B cell (primary cell): ENCODE results near the gene RRAD. TPM values are rescaled to one million over a fixed set of nuclear protein-coding genes. Genes with fewer than 3 reads are reported as not detected.
"Not testable (repeated sequence)": the region's sequence is repeated elsewhere in the genome, so short reads cannot be mapped to it uniquely, and the experiment has no call there.

Experiments used
- ATAC-seq: fragments of 200-7000 bp; cut with Tn5 transposase; one replicate; pipeline ENCODE4 v1.10.0; 2021; ENCODE audit warnings: low read depth, mild to moderate bottlenecking, moderate number of reproducible peaks, moderate library complexity
- CTCF ChIA-PET: fragments of 350-600 bp; sonication (Branson Sonifier 250); formaldehyde crosslinking; loops from one replicate; lab custom pipeline; 2021; ENCODE audit warnings: antibody characterized with exemption, inconsistent platforms; lab: Charles Lee
- POLR2A ChIA-PET: fragments of 350-600 bp; sonication (Branson Sonifier 250); formaldehyde crosslinking; loops from one replicate; lab custom pipeline; 2021; ENCODE audit warnings: antibody characterized with exemption; lab: Charles Lee
- DNase-seq: peaks from one replicate; pipeline ENCODE4 v3.0.0; 2013
- H2AFZ ChIP-seq: 2 replicates; pipeline ENCODE4 v1.6.1; 2012; ENCODE audit warnings: mild to moderate bottlenecking, low read depth, low read length; ENCODE audit not compliant: insufficient read depth, poor library complexity, severe bottlenecking
- H3K27ac ChIP-seq, 2 donors: 1 replicate in 1 of 2; 2 replicates in 1 of 2; pipeline ENCODE4 v1.5.1; 2012 to 2013; ENCODE audit warnings: low read length in 2 of 2, mild to moderate bottlenecking in 2 of 2, moderate library complexity in 1 of 2
- H3K27me3 ChIP-seq, 4 experiments: fragments of 200-600 bp in 1 of 4; sonication (generic) in 1 of 4; replicated peaks in 1 of 4; 1 replicate in 2 of 4; 2 replicates in 2 of 4; pipeline versions ENCODE4 v1.6.1 to v1.7.0; 2013 to 2016; ENCODE audit warnings: low read length in 3 of 4, mild to moderate bottlenecking in 2 of 4, mixed read lengths in 1 of 4, moderate library complexity in 1 of 4; ENCODE audit not compliant: insufficient read depth in 4 of 4, control insufficient read depth in 3 of 4; ENCODE audit errors: control extremely low read depth in 1 of 4
- H3K36me3 ChIP-seq, 2 experiments: replicated peaks in 1 of 2; 1 replicate in 1 of 2; 2 replicates in 1 of 2; pipeline versions ENCODE4 v1.6.1 to v1.7.1; 2013; ENCODE audit warnings: low read length in 1 of 2; ENCODE audit not compliant: insufficient read depth in 2 of 2, control insufficient read depth in 1 of 2; ENCODE audit errors: control extremely low read depth in 1 of 2, extremely low read depth in 1 of 2
- H3K4me1 ChIP-seq, 2 donors: fragments of 200-600 bp in 1 of 2; sonication (generic) in 1 of 2; 1 replicate in 1 of 2; 2 replicates in 1 of 2; pipeline versions ENCODE4 v1.5.1 to v1.6.1; 2013 to 2017; ENCODE audit warnings: low read length in 2 of 2; ENCODE audit not compliant: control insufficient read depth in 2 of 2, insufficient read depth in 2 of 2
- H3K4me2 ChIP-seq: replicated peaks from 2 replicates; pipeline ENCODE3; 2012; ENCODE audit warnings: mild to moderate bottlenecking, low read depth, low read length; ENCODE audit not compliant: poor library complexity, severe bottlenecking
- H3K4me3 ChIP-seq, 5 experiments: fragments of 200-600 bp in 1 of 5; sonication (generic) in 1 of 5; 1 replicate in 3 of 5; 2 replicates in 2 of 5; pipeline versions ENCODE4 v1.5.1 to v1.7.0; 2011 to 2016; ENCODE audit warnings: low read length in 4 of 5, mild to moderate bottlenecking in 4 of 5, low read depth in 2 of 5, control low read depth in 1 of 5, moderate library complexity in 1 of 5; ENCODE audit not compliant: insufficient read depth in 1 of 5; ENCODE audit errors: control extremely low read depth in 1 of 5, extremely low read depth in 1 of 5
- H3K79me2 ChIP-seq: fragments of 200-600 bp; sonication (generic); one replicate; pipeline ENCODE4 v1.6.0; 2016; ENCODE audit warnings: low read length; ENCODE audit not compliant: control insufficient read depth, insufficient read depth
- H3K9ac ChIP-seq: fragments of 200-600 bp; sonication (generic); 2 replicates; pipeline ENCODE4 v1.6.1; 2017; ENCODE audit warnings: mild to moderate bottlenecking, low read length, moderate library complexity
- H3K9me3 ChIP-seq, 3 donors: one replicate each; pipeline versions ENCODE4 v1.6.1 to v1.7.1; 2013; ENCODE audit warnings: low read length in 2 of 3; ENCODE audit not compliant: control insufficient read depth in 2 of 3, insufficient read depth in 1 of 3; ENCODE audit errors: control extremely low read depth in 1 of 3
- H4K20me1 ChIP-seq: 2 replicates; pipeline ENCODE4 v1.6.0; 2012; ENCODE audit warnings: mild to moderate bottlenecking, low read length; ENCODE audit not compliant: insufficient read depth, control insufficient read depth, poor library complexity, severe bottlenecking
- H3K27ac Mint-ChIP-seq: one replicate; pipeline ENCODE4 v1.8.0; 2021; ENCODE audit warnings: mixed read lengths
- H3K27me3 Mint-ChIP-seq: one replicate; pipeline ENCODE4 v1.8.0; 2021; ENCODE audit warnings: mixed read lengths
- H3K4me1 Mint-ChIP-seq: one replicate; pipeline ENCODE4 v1.8.0; 2021; ENCODE audit warnings: mixed read lengths
- H3K4me3 Mint-ChIP-seq: one replicate; pipeline ENCODE4 v1.8.0; 2021; ENCODE audit warnings: mixed read lengths
- H3K9me3 Mint-ChIP-seq: one replicate; pipeline ENCODE4 v1.8.0; 2022; ENCODE audit warnings: mixed read lengths; ENCODE audit not compliant: insufficient read depth
- CTCF ChIP-seq: fragments of 200-600 bp; IDR thresholded peaks from one replicate; pipeline ENCODE4 v1.8.0; 2022; ENCODE audit warnings: antibody characterized with exemption, mild to moderate bottlenecking
- EZH2 ChIP-seq: IDR thresholded peaks from 2 replicates; pipeline ENCODE4 v1.6.1; 2012; ENCODE audit warnings: borderline replicate concordance, low read depth, mild to moderate bottlenecking, moderate library complexity, low read length; ENCODE audit not compliant: insufficient read depth, poor library complexity, severe bottlenecking
- WGBS: methylation state at CpG from one replicate; pipeline ENCODE4 v1.1.5; 2013; ENCODE audit warnings: missing lambda C conversion rate; ENCODE audit not compliant: insufficient coverage; 5-methylcytosine and 5-hydroxymethylcytosine counted together
- intact Hi-C: fragments of 100-400 bp; cut with micrococcal nuclease; formaldehyde crosslinking; loops from one replicate; pipeline ENCODE4 v1.10.0; 2022
- polyA plus RNA-seq: library from polyadenylated mRNA; depleted of rRNA; stranded (reverse); fragments of >200 nt; gene quantifications from 2 replicates; pipeline ENCODE4 v1.2.3, GENCODE V29; 2012
- total RNA-seq, 2 donors: library from RNA; stranded (reverse); fragments of 120-200 nt in 1 of 2; gene quantifications; 1 replicate in 1 of 2; 2 replicates in 1 of 2; pipeline versions ENCODE4 v1.2.3 to v1.2.4, GENCODE V29; 2013 to 2022

RRAD gene
- total and polyA plus RNA-seq, 2 donors (not counting 1 experiment from before 2014, with no cell fraction given), result 0.64 to 1.9 TPM

DNA sequence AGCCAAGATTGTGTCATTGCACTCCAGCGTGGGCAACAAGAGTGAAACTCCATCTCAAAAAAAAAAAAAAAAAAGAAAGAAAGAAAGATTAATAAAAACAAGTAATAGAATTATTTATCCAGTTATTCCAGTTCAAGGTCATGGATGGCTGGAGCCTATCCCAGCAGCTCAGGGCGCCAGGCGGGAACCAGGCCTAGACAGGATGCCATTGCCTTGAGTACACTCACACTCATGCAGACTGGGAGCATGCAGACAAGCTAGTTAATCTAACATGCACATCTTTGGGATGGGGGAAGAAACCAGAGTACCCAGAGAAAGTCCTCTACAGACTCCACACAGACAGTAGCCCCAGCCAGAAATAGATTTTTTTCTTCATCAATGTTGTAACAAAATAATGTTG lies 27.1 kb downstream of the RRAD start:
- ATAC-seq, result no peak
- Mint-ChIP-seq H3K4me1 (no peaks in the 10 kb centered on the region), H3K9me3 (no peaks in the 10 kb centered on the region), H3K4me3 (no peak overlapping the region), H3K27ac (no peak overlapping the region), H3K27me3 (no peaks in the 10 kb centered on the region)
- ChIA-PET CTCF (interaction anchor here (1.2 kb wide), 1 partner anchor 30 kb away, joined by 6 read pairs; no protein-coding TSS in a partner anchor), POLR2A (interaction anchor here (0.7 kb wide), 1 partner anchor 544 kb away, joined by 4 read pairs; no protein-coding TSS in a partner anchor)
- DNase-seq, result no peak
- WGBS, result 90% methylated on average over 2 of the region's 3 CpGs
- Histone ChIP-seq H3K4me2 (no peak overlapping the region), H2AFZ (no peak overlapping the region), H4K20me1 (no peaks in the 10 kb centered on the region), H3K9ac (no peak overlapping the region), H3K4me3 (no peak overlapping the region), H3K36me3 (no peaks in the 10 kb centered on the region), H3K79me2 (no peaks in the 10 kb centered on the region), H3K9me3 (no peaks in the 10 kb centered on the region), H3K4me1 (peaks cover 0 to 3% of the 10 kb centered on the region in 2 donors), H3K27ac (no peak overlapping the region), H3K27me3 (peaks cover 0 to 3% (median 0%) of the 10 kb centered on the region in 4 experiments)
- TF ChIP-seq CTCF, result no peak
- TF ChIP-seq EZH2, result no peak
- intact Hi-C loops, result no loop called here

GRCh38 chr16:66896682-66897081 lies 28.7 kb downstream of the RRAD start:
- POLR2A ChIA-PET, result not testable (repeated sequence)
- CTCF ChIA-PET, result interaction anchor here (1.0 to 1.3 kb wide), 2 partner anchors 10 to 259 kb away, joined by 3 to 4 read pairs; no protein-coding TSS in a partner anchor

More at GRCh38 chr16:66896682-66897081, 28.7 kb downstream of the RRAD start:
- H3K4me3 ChIP-seq, H3K4me1 ChIP-seq, H3K4me2 ChIP-seq, H3K4me3 Mint-ChIP-seq, H3K27me3 Mint-ChIP-seq, intact Hi-C loops, H3K9me3 ChIP-seq, H2AFZ ChIP-seq, H3K9me3 Mint-ChIP-seq, ATAC-seq, H3K27me3 ChIP-seq, H3K36me3 ChIP-seq, H4K20me1 ChIP-seq, DNase-seq, H3K27ac ChIP-seq, H3K9ac ChIP-seq, H3K4me1 Mint-ChIP-seq, H3K27ac Mint-ChIP-seq, H3K79me2 ChIP-seq: not testable (repeated sequence)
- 98% methylated on average over 5 of the region's 5 CpGs for WGBS
